Panc1 (cell line): ENCODE measurements around the gene ASB1. TPM values are rescaled to one million over a fixed set of nuclear protein-coding genes. Genes with fewer than 3 reads are reported as not detected.
A peak's percentile ranks its signal among the peaks of the same experiment; 100 is the strongest.

Experiments used
- ATAC-seq: fragments of 200-7000 bp; cut with Tn5 transposase; 2 replicates; pipeline ENCODE4 v1.9.1; 2020; ENCODE audit warnings: mild to moderate bottlenecking, moderate library complexity
- BruUV-seq: library from RNA; stranded (reverse); fragments of 400-500 nt; replicated peaks from 2 replicates; lab custom pipeline; 2021; lab: Mats Ljungman, UMichigan
- CTCF ChIA-PET: fragments of 300-600 bp; sonication (Branson Sonifier 250); formaldehyde crosslinking; loops from one replicate; lab custom pipeline; 2022; ENCODE audit warnings: antibody characterized with exemption; lab: Charles Lee
- POLR2A ChIA-PET: fragments of 300-600 bp; sonication (Branson Sonifier 250); formaldehyde crosslinking; loops from one replicate; lab custom pipeline; 2022; ENCODE audit warnings: antibody characterized with exemption; lab: Charles Lee
- DNase-seq: peaks from one replicate; pipeline ENCODE4 v3.0.0-alpha.2; 2010; ENCODE audit warnings: low read depth, low spot score
- H3K27ac ChIP-seq: 2 replicates; pipeline ENCODE4 v1.5.1; 2011; ENCODE audit warnings: mild to moderate bottlenecking, low read length, inconsistent platforms
- H3K27me3 ChIP-seq: fragments of 200-500 bp; sonication (Bioruptor generic); 2 replicates; pipeline ENCODE4 v1.6.0; 2014; ENCODE audit warnings: low read length, inconsistent platforms; ENCODE audit not compliant: control insufficient read depth, insufficient read depth
- H3K36me3 ChIP-seq: fragments of 200-500 bp; sonication (Bioruptor generic); 2 replicates; pipeline ENCODE4 v1.5.1; 2014; ENCODE audit warnings: inconsistent platforms, mild to moderate bottlenecking, low read length, moderate library complexity; ENCODE audit not compliant: control insufficient read depth, insufficient read depth
- H3K4me1 ChIP-seq: 2 replicates; pipeline ENCODE4 v1.5.1; 2011; ENCODE audit warnings: inconsistent platforms, mild to moderate bottlenecking, low read length, moderate library complexity; ENCODE audit not compliant: control insufficient read depth, insufficient read depth
- H3K4me3 ChIP-seq, 2 experiments: 2 replicates each; pipeline ENCODE4 v1.5.1; 2011 to 2012; ENCODE audit warnings: low read depth in 2 of 2, low read length in 2 of 2, mild to moderate bottlenecking in 2 of 2, inconsistent platforms in 1 of 2, moderate library complexity in 1 of 2
- H3K9me3 ChIP-seq: fragments of 200-500 bp; sonication (Bioruptor generic); 2 replicates; pipeline ENCODE4 v1.5.1; 2014; ENCODE audit warnings: low read depth, mild to moderate bottlenecking, inconsistent platforms, low read length, moderate library complexity; ENCODE audit not compliant: control insufficient read depth, insufficient read depth
- CTCF ChIP-seq: fragments of 450-650 bp; IDR thresholded peaks from 2 replicates; pipeline ENCODE4 v1.5.1; 2017; ENCODE audit warnings: mild to moderate bottlenecking
- POLR2AphosphoS5 ChIP-seq: IDR thresholded peaks from 2 replicates; pipeline ENCODE4 v1.6.1; 2012; ENCODE audit warnings: mild to moderate bottlenecking, low read depth, low read length, moderate library complexity
- REST ChIP-seq, 2 experiments: IDR thresholded peaks; 2 replicates each; pipeline ENCODE4 v1.6.1; 2011 to 2012; ENCODE audit warnings: low read depth in 2 of 2, control low read depth in 1 of 2, low read length in 1 of 2, mild to moderate bottlenecking in 1 of 2, moderate library complexity in 1 of 2; ENCODE audit not compliant: insufficient read depth in 1 of 2
- SIN3A ChIP-seq: IDR thresholded peaks from 2 replicates; pipeline ENCODE4 v1.6.1; 2012; ENCODE audit warnings: low read depth, mild to moderate bottlenecking, low read length, moderate library complexity, borderline replicate concordance; ENCODE audit not compliant: insufficient read depth
- TCF7L2 ChIP-seq: IDR thresholded peaks from 2 replicates; pipeline ENCODE4 v1.6.1; 2011; ENCODE audit warnings: mild to moderate bottlenecking, low read depth, low read length, inconsistent platforms
- in situ Hi-C: cut with HindIII; loops from 2 replicates; pipeline ENCODE4 v1.10.0; 2016; ENCODE audit warnings: low sequenced_read_pairs, low pct_unique_long_range_greater_than_20kb
- intact Hi-C: fragments of 100-400 bp; cut with micrococcal nuclease; formaldehyde crosslinking; loops from one replicate; pipeline ENCODE4 v1.10.0; 2022; ENCODE audit not compliant: unreplicated experiment
- total RNA-seq: library from RNA; stranded (reverse); gene quantifications from one replicate; pipeline ENCODE4 v1.2.1, GENCODE V29; 2021; ENCODE audit not compliant: unreplicated experiment

ASB1 gene
- total RNA-seq, 1 experiment from 2014 or later, result 57.3 TPM

GRCh38 chr2:238438856-238439849 is 12.4 kb downstream of the ASB1 start:
- TF ChIP-seq CTCF (no peak), POLR2AphosphoS5 (peak; percentile 59), TCF7L2 (no peak), REST (IDR thresholded peaks at IDR 0.05; ENCODE audit: insufficient read depth in 1 of 2, low read depth in 2 of 2, low read length in 1 of 2) (no peak; a peak in 1 of 4 replicates), SIN3A (0 out of 2 replicates have a peak, but pooled peaks have one; percentile 67)
- ATAC-seq, result peak; percentile 90
- intact Hi-C loops (no loop called here), in situ Hi-C loops (no loop called here)
- Histone ChIP-seq H3K36me3 (peaks cover 23% of the 10 kb centered on the region), H3K27ac (peak overlapping the region; percentile 97), H3K4me1 (peaks cover 56% of the 10 kb centered on the region), H3K4me3 (peak overlapping the region; percentile 19 to 41), H3K9me3 (no peaks in the 10 kb centered on the region), H3K27me3 (no peaks in the 10 kb centered on the region)
- ChIA-PET CTCF (no interaction called here), POLR2A (interaction anchor here (1.0 to 1.1 kb wide), 2 partner anchors 11 to 169 kb away, joined by 4 read pairs; no protein-coding TSS in a partner anchor)
- DNase-seq, result peak; percentile 99
- BruUV-seq, result TSS peak; percentile 99

DNA sequence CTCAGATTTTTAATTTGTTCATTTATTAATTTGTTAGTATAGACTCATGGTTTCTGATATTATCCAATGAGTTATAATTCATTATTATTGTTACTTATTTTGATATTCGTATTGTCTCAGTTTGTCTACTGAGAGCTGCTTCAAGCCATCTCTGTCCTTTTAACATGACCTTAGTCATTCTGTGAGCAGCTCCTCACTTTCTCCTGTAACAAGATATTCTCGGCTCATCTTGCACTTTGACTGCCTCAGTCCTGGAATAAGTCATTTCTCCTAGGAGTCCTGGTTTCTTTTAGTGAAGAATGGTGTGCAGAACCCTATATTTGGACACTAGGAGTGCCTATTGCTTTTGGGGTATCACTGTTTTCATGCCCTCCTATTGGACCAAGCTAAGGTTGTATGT is 13.2 kb downstream of the ASB1 start:
- ATAC-seq, result no peak

More for the DNA sequence above, 13.2 kb downstream of the ASB1 start:
- intact Hi-C loops (no loop called here), in situ Hi-C loops (no loop called here)
- Histone ChIP-seq H3K4me1 (peaks cover 56% of the 10 kb centered on the region), H3K9me3 (no peaks in the 10 kb centered on the region), H3K27me3 (no peaks in the 10 kb centered on the region), H3K4me3 (peak overlapping the region; percentile 19 to 41; a peak in 3 of 4 replicates), H3K27ac (peak overlapping the region; percentile 97), H3K36me3 (peaks cover 19% of the 10 kb centered on the region)
- no TSS peak for BruUV-seq
- POLR2A ChIA-PET, result interaction anchor here (1.1 kb wide), 1 partner anchor 12 kb away, joined by 4 read pairs; no protein-coding TSS in a partner anchor
- DNase-seq, result no peak
- CTCF ChIA-PET, result no interaction called here
- no peak for TF ChIP-seq POLR2AphosphoS5
